Endothelial cell of umbilical vein (primary cell): Measurements from ENCODE around the gene RPP40. TPM values are rescaled to one million over a fixed set of nuclear protein-coding genes. Genes with fewer than 3 reads are reported as not detected.

Experiments used
- BruUV-seq: library from RNA; stranded (reverse); fragments of 400-500 nt; replicated peaks from 2 replicates; lab custom pipeline; 2021; lab: Mats Ljungman, UMichigan
- CTCF ChIA-PET: fragments of 300-600, 350-600 bp; sonication (Branson Sonifier 250); formaldehyde crosslinking; loops from one replicate; lab custom pipeline; 2021; ENCODE audit warnings: antibody characterized with exemption, inconsistent platforms; lab: Charles Lee
- POLR2A ChIA-PET: fragments of 300-600, 350-600 bp; sonication (Branson Sonifier 250); formaldehyde crosslinking; loops from one replicate; lab custom pipeline; 2021; ENCODE audit warnings: antibody characterized with exemption, inconsistent platforms; lab: Charles Lee
- DNase-seq: peaks from one replicate; pipeline ENCODE4 v3.0.0-alpha.2; 2011; ENCODE audit warnings: low read depth, low spot score
- FAIRE-seq: peaks from 2 replicates; lab custom pipeline; 2011; peaks lifted over from hg19 to GRCh38; lab: Jason Lieb, UNC
- H2AFZ ChIP-seq: 2 replicates; pipeline ENCODE4 v1.6.0; 2012; ENCODE audit warnings: low read depth, low read length, control low read depth, inconsistent platforms
- H3K27ac ChIP-seq: 2 replicates; pipeline ENCODE4 v1.5.1; 2011; ENCODE audit warnings: low read depth, mild to moderate bottlenecking, control low read depth, low read length, moderate library complexity; ENCODE audit not compliant: insufficient read depth
- H3K27me3 ChIP-seq, 2 experiments: 2 replicates each; pipeline versions ENCODE4 v1.6.0 to v1.6.1; 2011; ENCODE audit warnings: low read length in 2 of 2, mixed read lengths in 1 of 2; ENCODE audit not compliant: control insufficient read depth in 2 of 2, insufficient read depth in 2 of 2
- H3K36me3 ChIP-seq, 2 experiments: 2 replicates in 1 of 2; 3 replicates in 1 of 2; pipeline ENCODE4 v1.5.1; 2011; ENCODE audit warnings: low read length in 2 of 2, mild to moderate bottlenecking in 1 of 2, moderate library complexity in 1 of 2; ENCODE audit not compliant: control insufficient read depth in 2 of 2, insufficient read depth in 2 of 2; ENCODE audit errors: extremely low read depth in 1 of 2
- H3K4me1 ChIP-seq: 3 replicates; pipeline ENCODE4 v1.5.1; 2011; ENCODE audit warnings: mild to moderate bottlenecking, low read length; ENCODE audit not compliant: control insufficient read depth, insufficient read depth; ENCODE audit errors: extremely low read depth
- H3K4me2 ChIP-seq: 2 replicates; pipeline ENCODE4 v1.6.1; 2011; ENCODE audit warnings: low read length, control low read depth, mixed read lengths; ENCODE audit not compliant: insufficient read depth
- H3K4me3 ChIP-seq, 3 experiments: fragments of 200-600 bp in 1 of 3; sonication (generic), shearing (Covaris generic) in 1 of 3; replicated peaks in 1 of 3; 2 replicates each; pipeline ENCODE4 v1.5.1; 2011 to 2016; ENCODE audit warnings: control low read depth in 3 of 3, low read length in 3 of 3, mild to moderate bottlenecking in 2 of 3, inconsistent platforms in 1 of 3, low read depth in 1 of 3, moderate library complexity in 1 of 3; ENCODE audit not compliant: insufficient read depth in 1 of 3
- H3K79me2 ChIP-seq: 2 replicates; pipeline ENCODE4 v1.6.0; 2012; ENCODE audit warnings: low read length, inconsistent platforms; ENCODE audit not compliant: control insufficient read depth, insufficient read depth
- H3K9ac ChIP-seq: replicated peaks from 2 replicates; pipeline ENCODE3; 2011; ENCODE audit warnings: low read length, control low read depth; ENCODE audit not compliant: insufficient read depth; ENCODE audit errors: extremely low read depth
- H3K9me1 ChIP-seq: replicated peaks from 3 replicates; pipeline ENCODE4 v1.6.0; 2011; ENCODE audit warnings: mild to moderate bottlenecking, low read length; ENCODE audit not compliant: control insufficient read depth, insufficient read depth; ENCODE audit errors: extremely low read depth
- H3K9me3 ChIP-seq: replicated peaks from 2 replicates; pipeline ENCODE4 v1.5.1; 2012; ENCODE audit warnings: low read length, inconsistent platforms; ENCODE audit not compliant: control insufficient read depth, insufficient read depth
- H4K20me1 ChIP-seq: replicated peaks from 2 replicates; pipeline ENCODE3; 2011; ENCODE audit warnings: mild to moderate bottlenecking, low read length; ENCODE audit not compliant: control insufficient read depth, insufficient read depth; ENCODE audit errors: extremely low read depth
- CTCF ChIP-seq, 2 donors: IDR thresholded peaks; 1 replicate in 1 of 2; 2 replicates in 1 of 2; pipeline ENCODE4 v1.5.1; 2011; ENCODE audit warnings: low read length in 2 of 2, mild to moderate bottlenecking in 2 of 2, moderate library complexity in 2 of 2, control low read depth in 1 of 2, inconsistent platforms in 1 of 2, low read depth in 1 of 2; ENCODE audit not compliant: insufficient read depth in 1 of 2; ENCODE audit errors: extremely low read depth in 1 of 2
- EZH2 ChIP-seq: IDR thresholded peaks from 2 replicates; pipeline ENCODE4 v1.6.1; 2012; ENCODE audit warnings: borderline replicate concordance, low read depth, mild to moderate bottlenecking, moderate library complexity, low read length, inconsistent platforms; ENCODE audit not compliant: severe bottlenecking
- FOS ChIP-seq: IDR thresholded peaks from 2 replicates; pipeline ENCODE4 v1.6.1; 2011; ENCODE audit warnings: mild to moderate bottlenecking, low read length, moderate library complexity, borderline replicate concordance; ENCODE audit not compliant: insufficient read depth
- GATA2 ChIP-seq: IDR thresholded peaks from 2 replicates; pipeline ENCODE4 v1.7.0; 2011; ENCODE audit warnings: low read depth, mild to moderate bottlenecking, moderate library complexity, mixed read lengths, low read length; ENCODE audit not compliant: insufficient read length, insufficient read depth
- JUN ChIP-seq: IDR thresholded peaks from 2 replicates; pipeline ENCODE4 v1.6.1; 2011; ENCODE audit warnings: borderline replicate concordance, low read depth; ENCODE audit not compliant: insufficient read length, insufficient read depth
- MAX ChIP-seq: IDR thresholded peaks from 2 replicates; pipeline ENCODE4 v1.6.1; 2011; ENCODE audit not compliant: insufficient read depth, insufficient read length
- MYC ChIP-seq: IDR thresholded peaks from one replicate; pipeline ENCODE4 v1.6.1; 2011; ENCODE audit warnings: mild to moderate bottlenecking, low read depth, low read length
- dilution Hi-C: fragments of 300-500 bp; cut with MboI; formaldehyde crosslinking; loops from one replicate; pipeline ENCODE4 v1.15.0; 2019; ENCODE audit warnings: low sequenced_read_pairs; ENCODE audit not compliant: extremely low pct_ligation_motif_present
- intact Hi-C: fragments of 100-400 bp; cut with micrococcal nuclease; formaldehyde crosslinking; loops from one replicate; pipeline ENCODE4 v1.10.0; 2022
- polyA plus RNA-seq, 4 experiments: library from polyadenylated mRNA; depleted of rRNA in 3 of 4; stranded (reverse) in 3 of 4; unstranded in 1 of 4; fragments of >200 nt; gene quantifications; 2 replicates each; pipeline versions ENCODE4 v1.2.1 to v1.2.3, GENCODE V29; 2011 to 2012; ENCODE audit warnings: missing spikeins in 1 of 4
- total RNA-seq: library from RNA; stranded (reverse); gene quantifications from 2 replicates; pipeline ENCODE4 v1.2.3, GENCODE V29; 2021

RPP40 gene
- total and polyA plus RNA-seq, 2 donors (not counting 3 experiments of a cell fraction or from before 2014, with no cell fraction given) = 10.2 to 15.3 TPM

DNA sequence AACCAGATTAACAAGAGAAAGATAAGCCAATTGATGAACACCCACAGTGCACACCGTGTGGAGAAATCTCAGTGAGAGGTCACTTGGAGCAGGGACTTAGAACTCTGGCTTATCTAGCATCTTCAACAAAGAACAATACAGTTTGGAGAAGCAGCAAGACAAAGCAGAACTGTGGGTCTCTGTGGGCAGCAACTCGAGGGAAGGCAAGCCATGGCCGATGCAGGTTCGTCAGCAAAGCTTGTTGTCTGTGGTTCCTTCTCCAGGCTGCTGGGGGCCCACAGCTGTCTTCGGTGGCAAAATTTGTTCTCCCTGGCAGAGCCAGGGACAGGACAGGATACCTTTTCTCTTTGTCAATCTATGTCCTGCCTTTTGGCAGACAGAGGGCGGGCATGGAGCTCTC is 22.1 kb downstream of the RPP40 start:
- ChIA-PET CTCF (interaction anchor here (0.7 to 1.1 kb wide), 2 partner anchors 9 to 48 kb away, joined by 3 to 4 read pairs; no protein-coding TSS in a partner anchor), POLR2A (no interaction called here)
- H3K9ac ChIP-seq = no peak overlapping the region
- BruUV-seq = no TSS peak
- no peak overlapping the region for H3K4me2 ChIP-seq
- no peaks in the 10 kb centered on the region for H3K9me3 ChIP-seq
- no peak overlapping the region for H3K27ac ChIP-seq
- dilution Hi-C loops = no loop called here
- FAIRE-seq = no peak
- H3K36me3 ChIP-seq = no peaks in the 10 kb centered on the region
- H3K9me1 ChIP-seq = no peaks in the 10 kb centered on the region
- intact Hi-C loops = no loop called here
- peaks cover 2 to 3% of the 10 kb centered on the region in 2 experiments for H3K27me3 ChIP-seq
- TF ChIP-seq MYC (no peak), GATA2 (no peak), EZH2 (no peak), CTCF (IDR thresholded peaks at IDR 0.05; ENCODE audit: extremely low read depth in 1 of 2, insufficient read depth in 1 of 2, low read depth in 1 of 2, low read length in 2 of 2) (no peak), FOS (no peak), JUN (no peak), MAX (no peak)
- no peaks in the 10 kb centered on the region for H3K79me2 ChIP-seq
- no peak overlapping the region for H2AFZ ChIP-seq
- DNase-seq = no peak
- no peak overlapping the region for H3K4me3 ChIP-seq
- no peaks in the 10 kb centered on the region for H4K20me1 ChIP-seq
- H3K4me1 ChIP-seq = peaks cover 3% of the 10 kb centered on the region
